Measurements from ENCODE around the gene CSK.

DNA sequence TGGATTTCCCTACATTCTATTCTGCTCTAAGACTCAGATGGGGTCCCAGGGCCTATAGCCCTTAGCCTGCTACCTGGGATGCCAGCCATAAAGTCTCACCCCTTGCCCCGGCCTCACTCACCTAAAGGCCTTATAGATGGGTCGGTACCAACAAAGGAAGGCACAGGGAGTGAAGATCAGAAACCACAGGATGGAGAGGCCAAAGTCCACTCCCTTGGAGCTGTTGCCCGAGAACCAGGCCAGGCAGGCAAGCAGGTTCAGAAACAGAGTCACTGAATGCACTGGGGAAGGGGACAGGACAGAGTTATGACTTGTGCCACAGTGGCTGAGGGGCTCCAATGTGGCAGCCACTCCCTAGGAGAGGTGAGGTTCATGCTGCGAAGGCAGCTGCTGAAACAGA is 68.5 kb downstream of the CSK start:
- no peak for TF ChIP-seq EZH2phosphoT487 (IDR thresholded peaks at IDR 0.05; ENCODE audit: borderline replicate concordance)
- TF ChIP-seq, protein P1, sequence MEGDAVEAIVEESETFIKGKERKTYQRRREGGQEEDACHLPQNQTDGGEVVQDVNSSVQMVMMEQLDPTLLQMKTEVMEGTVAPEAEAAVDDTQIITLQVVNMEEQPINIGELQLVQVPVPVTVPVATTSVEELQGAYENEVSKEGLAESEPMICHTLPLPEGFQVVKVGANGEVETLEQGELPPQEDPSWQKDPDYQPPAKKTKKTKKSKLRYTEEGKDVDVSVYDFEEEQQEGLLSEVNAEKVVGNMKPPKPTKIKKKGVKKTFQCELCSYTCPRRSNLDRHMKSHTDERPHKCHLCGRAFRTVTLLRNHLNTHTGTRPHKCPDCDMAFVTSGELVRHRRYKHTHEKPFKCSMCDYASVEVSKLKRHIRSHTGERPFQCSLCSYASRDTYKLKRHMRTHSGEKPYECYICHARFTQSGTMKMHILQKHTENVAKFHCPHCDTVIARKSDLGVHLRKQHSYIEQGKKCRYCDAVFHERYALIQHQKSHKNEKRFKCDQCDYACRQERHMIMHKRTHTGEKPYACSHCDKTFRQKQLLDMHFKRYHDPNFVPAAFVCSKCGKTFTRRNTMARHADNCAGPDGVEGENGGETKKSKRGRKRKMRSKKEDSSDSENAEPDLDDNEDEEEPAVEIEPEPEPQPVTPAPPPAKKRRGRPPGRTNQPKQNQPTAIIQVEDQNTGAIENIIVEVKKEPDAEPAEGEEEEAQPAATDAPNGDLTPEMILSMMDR (conservative IDR thresholded peaks at IDR 0.05; ENCODE audit: low read length) = no peak
